ENCODE results near the gene GABBR2. TPM values are rescaled to one million over a fixed set of nuclear protein-coding genes. Genes with fewer than 3 reads are reported as not detected.
"Not testable (repeated sequence)": the region's sequence is repeated elsewhere in the genome, so short reads cannot be mapped to it uniquely, and the experiment has no call there.

The GABBR2 gene
- total and polyA plus RNA-seq, 9 of the 15 experiments (the other 6 are each of a cell fraction or from before 2014, with no cell fraction given) = 0.15 to 1.9 (median 0.32) TPM

GRCh38 chr9:98514841-98515240, 193.9 kb downstream of the GABBR2 start (continued):
- no peak for TF ChIP-seq POLR3G (IDR thresholded peaks at IDR 0.05; ENCODE audit: extremely low read depth, insufficient read length, insufficient replicate concordance)
- no peak for TF ChIP-seq MED1 (CRISPR knock-in tag; IDR thresholded peaks at IDR 0.05; ENCODE audit: borderline replicate concordance)

DNA sequence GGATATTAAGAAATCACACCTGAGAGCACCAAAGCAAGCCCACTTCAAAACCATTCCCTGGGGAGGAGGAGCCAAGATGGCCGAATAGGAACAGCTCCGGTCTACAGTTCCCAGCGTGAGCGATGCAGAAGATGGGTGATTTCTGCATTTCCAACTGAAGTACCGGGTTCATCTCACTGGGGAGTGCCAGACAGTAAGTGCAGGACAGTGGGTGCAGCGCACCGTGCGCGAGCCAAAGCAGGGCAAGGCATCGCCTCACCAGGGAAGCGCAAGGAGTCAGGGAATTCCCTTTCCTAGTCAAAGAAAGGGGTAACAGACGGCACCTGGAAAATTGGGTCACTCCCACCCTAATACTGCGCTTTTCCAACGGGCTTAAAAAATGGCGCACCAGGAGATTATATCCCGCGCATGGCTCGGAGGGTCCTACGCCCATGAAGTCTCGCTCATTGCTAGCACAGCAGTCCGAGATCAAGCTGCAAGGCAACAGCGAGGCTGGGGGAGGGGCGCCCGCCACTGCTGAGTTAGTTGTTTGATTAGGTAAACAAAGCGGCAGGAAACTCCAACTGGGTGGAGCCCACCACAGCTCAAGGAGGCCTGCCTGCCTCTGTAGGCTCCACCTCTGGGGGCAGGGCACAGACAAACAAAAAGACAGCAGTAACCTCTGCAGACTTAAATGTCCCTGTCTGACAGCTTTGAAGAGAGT, 200.4 kb downstream of the GABBR2 start:
- POLR2A ChIA-PET; H3K9ac ChIP-seq (ENCODE audit: insufficient read depth in 1 of 2, low read depth in 2 of 2, low read length in 2 of 2); H3K4me2 ChIP-seq (ENCODE audit: insufficient read depth, low read length); H3K36me3 ChIP-seq (ENCODE audit: control insufficient read depth, insufficient read depth, low read length); H3K27ac ChIP-seq (ENCODE audit: extremely low read depth, low read depth, low read length); H3K9me1 ChIP-seq (ENCODE audit: control insufficient read depth, insufficient read depth, low read length); in situ Hi-C loops (cut with MboI); H3K9me3 ChIP-seq (replicated peaks; ENCODE audit: control insufficient read depth, insufficient read depth, low read depth, low read length); H3K4me1 ChIP-seq (replicated peaks in 1 of 2; ENCODE audit: control insufficient read depth in 2 of 2, insufficient read depth in 2 of 2, low read length in 2 of 2); H3K4me3 ChIP-seq; H4K20me1 ChIP-seq (replicated peaks; ENCODE audit: control insufficient read depth, insufficient read depth, low read length); intact Hi-C loops (cut with micrococcal nuclease); FAIRE-seq; H2AFZ ChIP-seq (ENCODE audit: low read depth, low read length); ATAC-seq; H3K79me2 ChIP-seq (ENCODE audit: control insufficient read depth, insufficient read depth, low read length); BruUV-seq (replicated peaks); H3K27me3 ChIP-seq (ENCODE audit: control insufficient read depth in 2 of 2, insufficient read depth in 2 of 2, low read length in 2 of 2); CTCF ChIA-PET (ENCODE audit: low intra/inter-chr PET ratio): not testable (repeated sequence)
- 46% methylated on average over 18 of the region's 25 CpGs for WGBS (ENCODE audit: insufficient coverage, low coverage, missing lambda C conversion rate)
- DNase-seq (ENCODE audit: extremely low read depth in 1 of 4, low spot score in 3 of 4) = peak in 1 of 4 experiments; percentile 22

All from K562 (cell line).